GM19397 (cell line): ENCODE data around the gene EEF2.
"Not testable (repeated sequence)": the region's sequence is repeated elsewhere in the genome, so short reads cannot be mapped to it uniquely, and the experiment has no call there.

Source experiments
- ATAC-seq: cut with Tn5 transposase; IDR thresholded peaks from one replicate; pipeline ENCODE4 v1.9.1; 2021; ENCODE audit warnings: mild to moderate bottlenecking, moderate library complexity; ENCODE audit not compliant: unreplicated experiment

Gene EEF2

DNA sequence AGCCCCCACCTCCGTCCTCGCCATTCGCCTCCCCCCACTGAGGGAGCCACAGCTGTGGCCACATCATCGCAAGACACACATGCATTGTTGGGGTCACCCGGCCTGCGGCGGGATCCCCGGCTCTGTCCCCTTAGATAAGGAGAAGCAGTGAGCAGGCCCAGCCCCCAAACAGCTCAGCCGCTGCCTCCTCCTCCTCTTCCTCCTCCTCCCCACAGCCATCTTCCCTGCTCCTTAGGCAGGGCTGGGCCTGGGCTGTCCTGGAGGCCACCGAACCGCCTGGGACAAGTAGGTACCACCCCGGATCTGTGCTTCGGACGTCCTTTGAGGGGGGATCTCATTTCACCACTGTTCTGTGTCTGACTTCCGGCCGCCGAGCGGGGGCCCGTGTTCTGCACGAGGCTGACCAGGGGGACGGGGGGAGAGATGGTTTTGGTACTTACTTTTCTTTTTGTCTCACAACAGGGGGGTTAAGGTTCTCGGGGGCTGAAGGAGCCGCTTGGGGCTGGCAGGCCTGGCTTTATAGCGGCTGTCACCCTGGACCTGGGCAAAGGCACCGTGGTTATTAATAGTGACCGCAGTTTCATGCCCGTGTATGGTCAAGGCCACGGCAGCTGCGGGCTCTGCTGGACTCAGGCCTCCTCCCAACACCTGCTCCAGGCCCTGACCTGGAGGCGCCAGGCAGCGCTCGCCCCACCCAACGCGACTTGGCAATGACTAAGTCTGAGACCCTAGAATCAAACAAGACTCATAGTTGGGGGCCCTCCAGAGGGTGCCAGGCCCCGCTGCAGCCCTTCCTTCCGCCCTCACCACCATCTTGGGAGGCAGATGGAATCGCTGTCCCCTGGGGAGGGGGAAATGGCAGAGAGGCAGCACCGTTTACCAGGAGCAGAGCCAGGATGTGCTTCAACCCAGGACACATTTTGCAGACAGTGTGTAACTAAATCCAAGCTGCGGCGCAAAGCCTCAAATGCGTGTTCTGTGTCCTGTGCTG is 34.1 kb downstream of the EEF2 start:
- no peak for ATAC-seq

DNA sequence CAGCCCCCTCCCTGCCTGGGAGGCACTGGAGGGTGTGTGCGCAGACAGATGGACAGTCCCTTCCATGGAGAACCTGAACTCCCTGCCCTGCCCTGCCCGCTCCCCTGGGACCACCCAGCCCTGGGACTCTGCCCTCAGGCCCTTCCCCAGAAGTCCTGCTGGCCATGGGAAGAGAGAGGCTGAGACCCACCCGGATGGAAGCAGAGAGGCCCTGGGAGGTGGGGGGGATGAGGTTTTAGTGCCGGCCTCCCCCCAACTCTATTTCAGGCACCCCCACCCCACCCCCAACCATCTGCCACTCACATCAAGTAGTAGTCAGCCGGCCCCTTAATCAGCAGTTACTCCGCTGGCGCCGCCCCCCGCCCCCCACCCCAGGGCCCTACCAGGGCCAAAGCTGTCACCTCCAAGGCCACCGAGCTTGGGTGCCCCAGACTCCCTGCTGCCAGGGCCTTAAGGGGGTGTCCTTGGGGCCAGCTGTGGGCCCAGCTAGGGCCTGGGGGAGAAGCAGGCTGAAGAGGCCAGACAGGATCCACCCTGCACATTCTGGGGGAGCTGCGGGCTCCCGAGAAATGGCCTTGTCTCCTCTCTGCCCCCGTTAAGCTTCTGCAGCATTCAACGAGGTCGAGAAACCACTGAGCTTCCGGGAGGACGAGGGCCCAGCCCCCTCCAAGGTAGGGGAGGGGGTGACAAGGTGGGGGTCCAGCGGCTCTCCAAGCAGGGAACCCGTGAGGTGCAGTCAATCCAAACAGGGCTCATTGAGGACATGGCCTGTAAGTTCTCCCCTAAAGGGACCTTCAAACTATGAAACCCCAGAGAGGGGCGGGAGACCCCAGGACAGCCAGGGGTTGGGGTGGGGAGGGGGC is 35.0 kb downstream of the EEF2 start:
- ATAC-seq: no peak

- ATAC-seq: no peak
Measured at GRCh38 chr19:3949294-3949693, 36.0 kb downstream of the EEF2 start.

DNA sequence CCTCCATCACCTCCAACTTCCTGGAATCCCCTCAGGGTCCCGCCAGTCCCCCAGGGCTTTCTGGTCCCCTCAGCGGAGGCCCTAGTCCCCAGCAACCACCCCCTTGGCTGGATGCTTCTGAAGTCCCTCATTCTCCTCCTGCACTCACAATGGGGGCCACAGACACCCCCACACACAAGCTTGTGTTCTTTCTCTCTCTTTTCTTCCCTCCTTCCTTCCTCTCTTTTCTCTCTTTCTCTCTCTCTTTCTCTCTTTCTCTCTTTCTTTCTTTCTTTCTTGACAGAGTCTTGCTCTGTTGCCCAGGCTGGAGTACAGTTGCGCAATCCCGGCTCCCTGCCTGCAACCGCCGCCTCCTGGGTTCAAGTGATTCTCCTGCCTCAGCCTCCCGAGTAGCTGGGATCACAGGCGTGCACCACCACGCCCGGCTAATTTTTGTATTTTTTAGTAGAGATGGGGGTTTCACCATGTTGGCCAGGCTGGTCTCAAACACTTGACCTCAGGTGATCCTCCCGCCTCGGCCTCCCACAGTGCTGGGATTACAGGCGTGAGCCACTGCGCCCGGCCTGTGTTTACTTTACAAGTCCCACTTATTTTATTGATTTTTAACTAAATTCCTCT is 37.8 kb downstream of the EEF2 start:
- not testable (repeated sequence) for ATAC-seq

DNA sequence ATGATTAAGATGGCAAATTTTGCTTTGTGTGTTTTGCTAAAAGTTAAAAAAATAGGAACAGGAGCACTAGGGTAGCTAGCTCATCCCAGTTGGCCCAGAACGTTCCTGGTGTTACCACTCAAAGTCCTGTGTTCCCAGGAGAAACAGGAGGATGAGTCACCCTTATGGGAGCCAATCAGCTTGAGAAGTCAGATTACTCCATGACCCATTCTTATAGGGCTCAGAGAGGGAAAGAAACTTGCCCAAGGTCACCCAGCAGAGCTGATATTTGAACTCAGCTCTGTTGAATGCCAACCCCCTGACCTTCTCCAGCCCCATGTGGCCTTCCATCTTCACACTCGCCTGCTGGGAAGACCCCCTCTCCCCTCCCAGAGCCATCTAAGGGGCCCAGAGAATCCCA is 39.4 kb downstream of the EEF2 start:
- no peak for ATAC-seq

DNA sequence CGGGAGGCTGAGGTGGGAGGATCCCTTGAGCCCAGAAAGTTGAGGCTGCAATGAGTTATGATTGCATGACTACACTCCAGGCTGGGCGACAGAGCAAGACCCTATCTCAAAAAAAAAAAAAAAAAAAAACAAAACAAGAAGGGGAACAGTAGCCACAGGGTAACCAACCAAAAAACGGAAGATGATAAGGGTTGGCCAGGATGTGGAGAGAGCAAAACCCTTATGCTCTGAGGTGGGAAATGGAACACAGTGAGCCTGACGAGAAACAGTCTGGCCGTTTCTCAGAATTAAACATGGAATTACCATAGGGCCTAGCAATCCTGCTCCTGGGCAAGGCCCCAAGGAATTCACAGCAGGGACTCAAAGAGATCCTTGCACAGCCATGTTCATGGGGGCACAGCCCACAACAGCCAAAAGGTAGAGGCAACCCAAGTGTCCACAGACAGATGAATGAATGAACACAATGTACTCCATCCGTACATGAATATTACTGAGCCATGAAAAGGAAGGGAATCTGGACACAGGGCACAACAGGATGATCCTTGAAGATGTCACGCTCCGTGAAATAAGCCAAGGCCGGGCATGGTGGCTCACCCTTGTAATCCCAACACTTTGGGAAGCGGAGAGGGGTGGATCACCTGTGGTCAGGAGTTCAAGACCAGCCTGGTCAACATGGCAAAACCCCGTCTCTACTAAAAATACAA is 41.1 kb downstream of the EEF2 start:
- ATAC-seq: no peak

DNA sequence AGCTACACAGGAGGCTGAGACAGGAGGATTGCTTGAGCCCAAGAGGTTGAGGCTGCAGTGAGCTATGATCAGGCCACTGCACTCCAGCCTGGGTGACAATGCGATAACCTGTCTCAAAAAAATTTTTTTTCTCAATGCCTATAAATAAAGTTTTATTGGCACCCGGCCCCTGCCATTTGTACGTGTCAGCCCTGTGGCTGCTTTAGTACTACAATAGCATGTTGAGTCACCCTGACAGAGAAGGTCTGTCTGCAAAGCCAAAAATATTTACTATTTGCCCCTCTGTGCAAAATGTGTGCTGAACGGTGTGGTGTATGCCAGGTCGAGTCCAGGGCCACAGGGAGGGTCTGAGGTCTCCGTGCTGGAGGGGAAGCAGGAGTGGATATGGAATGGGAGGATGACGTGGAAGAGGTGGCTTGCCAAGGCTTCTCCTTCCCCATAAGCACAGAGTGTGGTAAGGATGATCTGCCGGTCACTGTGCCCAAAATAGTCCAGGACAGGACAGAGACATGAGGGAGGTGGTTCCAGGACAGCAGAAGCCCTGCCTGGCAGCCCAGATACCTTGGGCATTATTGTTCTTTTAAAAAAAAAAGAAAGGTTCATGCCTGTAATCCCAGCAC is 42.4 kb downstream of the EEF2 start:
- no peak for ATAC-seq

GRCh38 chr19:3938300-3938950 is 46.8 kb downstream of the EEF2 start:
- not testable (repeated sequence) for ATAC-seq

- ATAC-seq: no peak
Measured at GRCh38 chr19:3936506-3937442, 48.5 kb downstream of the EEF2 start.

- no peak for ATAC-seq
Measured at GRCh38 chr19:3932931-3933810, 52.1 kb downstream of the EEF2 start, which contains the start of gene NMRK2. Gene NMRK2, plus strand, starts transcription at chr19:3933069. Its CDS starts 603 bp downstream, at chr19:3933672.

GRCh38 chr19:3931041-3931440 is 54.2 kb downstream of the EEF2 start:
- no peak for ATAC-seq
